Effector CD8-positive, alpha-beta T cell (primary cell): ENCODE data around the gene PCGF3.
"Not testable (repeated sequence)": the region's sequence is repeated elsewhere in the genome, so short reads cannot be mapped to it uniquely, and the experiment has no call there.

Experiments
- DNase-seq: peaks from one replicate; lab custom pipeline; 2025; lab: John Stamatoyannopoulos, UW

The PCGF3 gene

GRCh38 chr4:742742-743311 lies 37.2 kb downstream of the PCGF3 start:
- DNase-seq = peak; percentile 62

- DNase-seq = no peak
Measured at GRCh38 chr4:743463-744211, 38.0 kb downstream of the PCGF3 start.

GRCh38 chr4:744212-744841 lies 38.7 kb downstream of the PCGF3 start:
- no peak for DNase-seq

- DNase-seq = no peak
Measured at GRCh38 chr4:747546-748170, 42.0 kb downstream of the PCGF3 start.

GRCh38 chr4:748461-748860 lies 42.8 kb downstream of the PCGF3 start:
- DNase-seq = no peak

- no peak for DNase-seq
Measured at GRCh38 chr4:749698-750666, 44.4 kb downstream of the PCGF3 start.

GRCh38 chr4:751676-752075 lies 46.0 kb downstream of the PCGF3 start:
- DNase-seq = no peak

GRCh38 chr4:752196-752861 lies 46.7 kb downstream of the PCGF3 start:
- DNase-seq = no peak

GRCh38 chr4:753186-753585 lies 47.6 kb downstream of the PCGF3 start:
- not testable (repeated sequence) for DNase-seq

- no peak for DNase-seq
Measured at GRCh38 chr4:754221-755120, 48.8 kb downstream of the PCGF3 start.

GRCh38 chr4:757111-757510 lies 51.5 kb downstream of the PCGF3 start:
- DNase-seq = no peak

GRCh38 chr4:759810-760209 lies 54.2 kb downstream of the PCGF3 start:
- not testable (repeated sequence) for DNase-seq

- DNase-seq = no peak
Measured at GRCh38 chr4:760616-761015, 55.0 kb downstream of the PCGF3 start.

GRCh38 chr4:761086-761485 lies 55.5 kb downstream of the PCGF3 start:
- DNase-seq = no peak

GRCh38 chr4:761739-762138 lies 56.1 kb downstream of the PCGF3 start:
- DNase-seq = no peak

GRCh38 chr4:762211-763190 lies 56.9 kb downstream of the PCGF3 start:
- no peak for DNase-seq

GRCh38 chr4:763191-763810 lies 57.7 kb downstream of the PCGF3 start:
- no peak for DNase-seq

- no peak for DNase-seq
Measured at GRCh38 chr4:763922-764321, 58.3 kb downstream of the PCGF3 start.
